IMR-90 (cell line): ENCODE measurements around the gene CNTN5. TPM values are rescaled to one million over a fixed set of nuclear protein-coding genes. Genes with fewer than 3 reads are reported as not detected.

ENCODE experiments used
- ATAC-seq: fragments of 200-7000 bp; cut with Tn5 transposase; 2 replicates; pipeline ENCODE4 v1.9.1; 2020; ENCODE audit warnings: low read depth, mild to moderate bottlenecking, moderate library complexity
- BruUV-seq: library from RNA; stranded (reverse); fragments of 400-500 nt; replicated peaks from 2 replicates; lab custom pipeline; 2021; lab: Mats Ljungman, UMichigan
- CTCF ChIA-PET: fragments of 300-600 bp; formaldehyde crosslinking; extraction: SDS; loops from one replicate; lab custom pipeline; 2021; ENCODE audit warnings: antibody characterized with exemption; lab: Yijun Ruan, JAX
- POLR2A ChIA-PET: fragments of 300-600 bp; sonication (Branson Sonifier 250); formaldehyde crosslinking; loops from one replicate; lab custom pipeline; 2022; ENCODE audit warnings: antibody characterized with exemption; ENCODE audit not compliant: unreplicated experiment; lab: Charles Lee
- DNase-seq: peaks from one replicate; pipeline ENCODE4 v3.0.0; 2013
- H2AFZ ChIP-seq: replicated peaks from 2 replicates; pipeline ENCODE3; 2013; ENCODE audit warnings: low read length, mild to moderate bottlenecking; ENCODE audit not compliant: poor library complexity
- H2AK5ac ChIP-seq: 2 replicates; pipeline ENCODE4 v1.6.1; 2013; ENCODE audit warnings: low read depth, low read length, inconsistent platforms
- H2AK9ac ChIP-seq: replicated peaks from 2 replicates; pipeline ENCODE3; 2013; ENCODE audit warnings: mild to moderate bottlenecking, low read depth, low read length, moderate library complexity; ENCODE audit not compliant: poor library complexity
- H2BK120ac ChIP-seq: 2 replicates; pipeline ENCODE4 v1.6.1; 2013; ENCODE audit warnings: low read depth, low read length, inconsistent platforms
- H2BK15ac ChIP-seq: 3 replicates; pipeline ENCODE4 v1.6.1; 2013; ENCODE audit warnings: low read depth, low read length, inconsistent platforms
- H2BK20ac ChIP-seq: 2 replicates; pipeline ENCODE4 v1.6.1; 2013; ENCODE audit warnings: low read depth, mild to moderate bottlenecking, inconsistent platforms, low read length, moderate library complexity
- H2BK5ac ChIP-seq: 2 replicates; pipeline ENCODE4 v1.6.1; 2013; ENCODE audit warnings: mild to moderate bottlenecking, low read depth, low read length, inconsistent platforms; ENCODE audit not compliant: poor library complexity, severe bottlenecking
- H3K14ac ChIP-seq: replicated peaks from 2 replicates; pipeline ENCODE4 v1.6.1; 2013; ENCODE audit warnings: low read depth, low read length, inconsistent platforms
- H3K18ac ChIP-seq: 2 replicates; pipeline ENCODE4 v1.6.1; 2013; ENCODE audit warnings: low read depth, low read length, control low read depth
- H3K23ac ChIP-seq: 2 replicates; pipeline ENCODE4 v1.6.1; 2013; ENCODE audit warnings: low read depth, low read length, inconsistent platforms
- H3K27ac ChIP-seq: 2 replicates; pipeline ENCODE4 v1.5.1; 2013; ENCODE audit warnings: mild to moderate bottlenecking, control low read depth, low read length; ENCODE audit not compliant: insufficient read depth
- H3K27me3 ChIP-seq: 2 replicates; pipeline ENCODE4 v1.6.1; 2013; ENCODE audit warnings: low read length; ENCODE audit not compliant: control insufficient read depth, insufficient read depth
- H3K36me3 ChIP-seq: 2 replicates; pipeline ENCODE4 v1.6.1; 2013; ENCODE audit warnings: low read length, mixed read lengths; ENCODE audit not compliant: control insufficient read depth, insufficient read depth
- H3K4ac ChIP-seq: 2 replicates; pipeline ENCODE4 v1.6.1; 2013; ENCODE audit warnings: low read depth, low read length, inconsistent platforms
- H3K4me1 ChIP-seq: 2 replicates; pipeline ENCODE4 v1.6.1; 2013; ENCODE audit warnings: low read length, mixed read lengths; ENCODE audit not compliant: control insufficient read depth, insufficient read depth
- H3K4me2 ChIP-seq: 2 replicates; pipeline ENCODE4 v1.6.1; 2013; ENCODE audit warnings: low read depth, mild to moderate bottlenecking, control low read depth, low read length, moderate library complexity
- H3K4me3 ChIP-seq: 2 replicates; pipeline ENCODE4 v1.5.1; 2013; ENCODE audit warnings: low read depth, mild to moderate bottlenecking, control low read depth, low read length, moderate library complexity; ENCODE audit not compliant: insufficient read depth
- H3K56ac ChIP-seq: 2 replicates; pipeline ENCODE4 v1.6.1; 2013; ENCODE audit warnings: low read length, inconsistent platforms; ENCODE audit not compliant: insufficient read depth; ENCODE audit errors: extremely low read depth
- H3K79me1 ChIP-seq, 2 experiments: 2 replicates each; pipeline ENCODE4 v1.6.1; 2013; ENCODE audit warnings: low read length in 2 of 2, inconsistent platforms in 1 of 2, low read depth in 1 of 2
- H3K9ac ChIP-seq: 2 replicates; pipeline ENCODE4 v1.6.1; 2013; ENCODE audit warnings: low read depth, low read length, control low read depth
- H3K9me1 ChIP-seq: 2 replicates; pipeline ENCODE4 v1.6.1; 2013; ENCODE audit warnings: low read length, inconsistent platforms; ENCODE audit not compliant: insufficient read depth
- H3K9me3 ChIP-seq: 2 replicates; pipeline ENCODE4 v1.6.1; 2013; ENCODE audit warnings: low read length; ENCODE audit not compliant: control insufficient read depth, insufficient read depth
- H4K20me1 ChIP-seq: 2 replicates; pipeline ENCODE4 v1.6.1; 2013; ENCODE audit warnings: low read length, inconsistent platforms; ENCODE audit not compliant: insufficient read depth
- H4K5ac ChIP-seq: 2 replicates; pipeline ENCODE4 v1.6.1; 2013; ENCODE audit warnings: mild to moderate bottlenecking, low read depth, low read length, control low read depth
- H4K8ac ChIP-seq, 2 experiments: 2 replicates each; pipeline ENCODE4 v1.6.1; 2013; ENCODE audit warnings: low read depth in 2 of 2, low read length in 2 of 2, control low read depth in 1 of 2, inconsistent platforms in 1 of 2
- H4K91ac ChIP-seq: 2 replicates; pipeline ENCODE4 v1.6.1; 2013; ENCODE audit warnings: low read depth, low read length, inconsistent platforms; ENCODE audit not compliant: insufficient read depth
- BHLHE40 ChIP-seq: fragments of 150-350 bp; IDR thresholded peaks from 2 replicates; pipeline ENCODE4 v1.6.1; 2016; ENCODE audit warnings: mild to moderate bottlenecking, low read depth, low read length
- CEBPB ChIP-seq: IDR thresholded peaks from 2 replicates; pipeline ENCODE4 v1.6.1; 2012; ENCODE audit warnings: low read depth, low read length, improper control_type of control experiment
- CHD1 ChIP-seq: IDR thresholded peaks from 2 replicates; pipeline ENCODE4 v1.6.1; 2012; ENCODE audit warnings: low read depth, low read length, improper control_type of control experiment
- FOS ChIP-seq: fragments of 150-350 bp; IDR thresholded peaks from 2 replicates; pipeline ENCODE4 v1.6.1; 2016; ENCODE audit warnings: low read depth, low read length
- MAFK ChIP-seq: IDR thresholded peaks from 2 replicates; pipeline ENCODE4 v1.6.1; 2012; ENCODE audit warnings: low read depth, low read length, improper control_type of control experiment
- MAZ ChIP-seq: IDR thresholded peaks from 2 replicates; pipeline ENCODE4 v1.6.1; 2012; ENCODE audit warnings: low read depth, mild to moderate bottlenecking, low read length, improper control_type of control experiment, moderate library complexity, borderline replicate concordance
- MXI1 ChIP-seq: IDR thresholded peaks from 2 replicates; pipeline ENCODE4 v1.6.1; 2012; ENCODE audit warnings: low read depth, mild to moderate bottlenecking, low read length, moderate library complexity, borderline replicate concordance
- NFE2L2 ChIP-seq: fragments of 150-350 bp; IDR thresholded peaks from 2 replicates; pipeline ENCODE4 v1.6.1; 2016; ENCODE audit warnings: low read depth, mild to moderate bottlenecking, low read length
- POLR2A ChIP-seq: IDR thresholded peaks from 2 replicates; pipeline ENCODE4 v1.6.1; 2012; ENCODE audit warnings: mild to moderate bottlenecking, low read depth, low read length
- RAD21 ChIP-seq: IDR thresholded peaks from 2 replicates; pipeline ENCODE4 v1.6.1; 2012; ENCODE audit warnings: low read length, improper control_type of control experiment
- RCOR1 ChIP-seq: IDR thresholded peaks from 2 replicates; pipeline ENCODE4 v1.6.1; 2012; ENCODE audit warnings: mild to moderate bottlenecking, low read length, improper control_type of control experiment; ENCODE audit not compliant: insufficient replicate concordance
- RFX5 ChIP-seq: IDR thresholded peaks from 2 replicates; pipeline ENCODE4 v1.8.0; 2012; ENCODE audit warnings: low read depth, mild to moderate bottlenecking, low read length, moderate library complexity
- SMC3 ChIP-seq: fragments of 150-350 bp; IDR thresholded peaks from 2 replicates; pipeline ENCODE4 v1.6.1; 2016; ENCODE audit warnings: low read depth, mild to moderate bottlenecking, antibody characterized with exemption, low read length, moderate library complexity
- USF2 ChIP-seq: fragments of 150-350 bp; IDR thresholded peaks from 2 replicates; pipeline ENCODE4 v1.6.1; 2017; ENCODE audit warnings: mild to moderate bottlenecking, antibody characterized with exemption, low read length, low read depth
- WGBS, 2 experiments: methylation state at CpG; one replicate each; pipeline versions ENCODE4 v1.1.5 to v1.1.7; 2013; ENCODE audit warnings: missing lambda C conversion rate in 2 of 2; ENCODE audit not compliant: insufficient read length in 1 of 2; ENCODE audit errors: extremely low coverage in 2 of 2; 5-methylcytosine and 5-hydroxymethylcytosine counted together
- dilution Hi-C: fragments of 300-500 bp; cut with HindIII; formaldehyde crosslinking; loops from one replicate; pipeline ENCODE4 v1.14.3; 2018; ENCODE audit warnings: low sequenced_read_pairs; ENCODE audit not compliant: unreplicated experiment
- in situ Hi-C: fragments of 300-500 bp; cut with MboI; formaldehyde crosslinking; loops from 3 replicates; pipeline ENCODE4 v1.14.3; 2019; ENCODE audit warnings: low sequenced_read_pairs, inconsistent platforms, mixed read lengths
- intact Hi-C: fragments of 100-400 bp; cut with micrococcal nuclease; formaldehyde crosslinking; loops from 2 replicates; pipeline ENCODE4 v1.10.0; 2022
- polyA plus RNA-seq, 3 experiments: library from polyadenylated mRNA; depleted of rRNA; stranded (reverse); fragments of >200 nt; gene quantifications; 2 replicates each; pipeline ENCODE4 v1.2.3, GENCODE V29; 2012; ENCODE audit warnings: low replicate concordance in 1 of 3
- total RNA-seq: library from RNA; depleted of rRNA; stranded (reverse); fragments of >200 nt; gene quantifications from 2 replicates; pipeline ENCODE4 v1.2.3, GENCODE V29; 2012
- TF ChIP-seq, protein P1 (sequence below): fragments of 150-350 bp; IDR thresholded peaks from 2 replicates; pipeline ENCODE4 v1.6.1; 2016; ENCODE audit warnings: low read depth, mild to moderate bottlenecking, low read length, moderate library complexity, borderline replicate concordance
- TF ChIP-seq, protein P2 (sequence below): conservative IDR thresholded peaks from 2 replicates; pipeline ENCODE4 v1.5.1; 2012; ENCODE audit warnings: mild to moderate bottlenecking, low read depth, low read length, improper control_type of control experiment

CNTN5 gene
- total and polyA plus RNA-seq, 2 of the 4 experiments (the other 2 are of a cell fraction) = not detected

GRCh38 chr11:99571094-99571493 lies 550.3 kb downstream of the CNTN5 start:
- dilution Hi-C loops = no loop called here

More at GRCh38 chr11:99571094-99571493, 550.3 kb downstream of the CNTN5 start:
- Histone ChIP-seq H3K4me3 (no peak overlapping the region), H3K9ac (no peak overlapping the region), H3K14ac (no peak overlapping the region), H4K8ac (no peak overlapping the region), H2BK15ac (no peak overlapping the region), H3K23ac (no peak overlapping the region), H4K91ac (no peak overlapping the region), H4K20me1 (no peaks in the 10 kb centered on the region), H3K56ac (no peak overlapping the region), H3K18ac (no peak overlapping the region), H3K9me1 (no peaks in the 10 kb centered on the region), H3K79me1 (no peaks in the 10 kb centered on the region), H2AFZ (no peak overlapping the region), H3K27me3 (no peaks in the 10 kb centered on the region), H3K4ac (no peak overlapping the region), H3K4me1 (no peaks in the 10 kb centered on the region), H2BK120ac (no peak overlapping the region), H4K5ac (no peak overlapping the region), H3K9me3 (no peaks in the 10 kb centered on the region), H2AK9ac (no peak overlapping the region), H2BK20ac (no peak overlapping the region), H3K4me2 (no peak overlapping the region), H3K36me3 (no peaks in the 10 kb centered on the region), H3K27ac (no peak overlapping the region), H2AK5ac (no peak overlapping the region), H2BK5ac (no peak overlapping the region)
- intact Hi-C loops (no loop called here), in situ Hi-C loops (no loop called here)
- no CpG with 5 or more reads among the region's 2 CpGs for WGBS, 2 experiments
- BruUV-seq = no TSS peak
- no peak for ATAC-seq
- ChIA-PET CTCF (interaction anchor here (1.0 kb wide), 1 partner anchor 49 kb away, joined by 3 read pairs; no protein-coding TSS in a partner anchor), POLR2A (no interaction called here)
- TF ChIP-seq, protein P1, sequence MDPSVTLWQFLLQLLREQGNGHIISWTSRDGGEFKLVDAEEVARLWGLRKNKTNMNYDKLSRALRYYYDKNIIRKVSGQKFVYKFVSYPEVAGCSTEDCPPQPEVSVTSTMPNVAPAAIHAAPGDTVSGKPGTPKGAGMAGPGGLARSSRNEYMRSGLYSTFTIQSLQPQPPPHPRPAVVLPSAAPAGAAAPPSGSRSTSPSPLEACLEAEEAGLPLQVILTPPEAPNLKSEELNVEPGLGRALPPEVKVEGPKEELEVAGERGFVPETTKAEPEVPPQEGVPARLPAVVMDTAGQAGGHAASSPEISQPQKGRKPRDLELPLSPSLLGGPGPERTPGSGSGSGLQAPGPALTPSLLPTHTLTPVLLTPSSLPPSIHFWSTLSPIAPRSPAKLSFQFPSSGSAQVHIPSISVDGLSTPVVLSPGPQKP = no peak
- TF ChIP-seq POLR2A = no peak
- no peak for TF ChIP-seq CEBPB
- TF ChIP-seq FOS = no peak
- TF ChIP-seq, protein P2, sequence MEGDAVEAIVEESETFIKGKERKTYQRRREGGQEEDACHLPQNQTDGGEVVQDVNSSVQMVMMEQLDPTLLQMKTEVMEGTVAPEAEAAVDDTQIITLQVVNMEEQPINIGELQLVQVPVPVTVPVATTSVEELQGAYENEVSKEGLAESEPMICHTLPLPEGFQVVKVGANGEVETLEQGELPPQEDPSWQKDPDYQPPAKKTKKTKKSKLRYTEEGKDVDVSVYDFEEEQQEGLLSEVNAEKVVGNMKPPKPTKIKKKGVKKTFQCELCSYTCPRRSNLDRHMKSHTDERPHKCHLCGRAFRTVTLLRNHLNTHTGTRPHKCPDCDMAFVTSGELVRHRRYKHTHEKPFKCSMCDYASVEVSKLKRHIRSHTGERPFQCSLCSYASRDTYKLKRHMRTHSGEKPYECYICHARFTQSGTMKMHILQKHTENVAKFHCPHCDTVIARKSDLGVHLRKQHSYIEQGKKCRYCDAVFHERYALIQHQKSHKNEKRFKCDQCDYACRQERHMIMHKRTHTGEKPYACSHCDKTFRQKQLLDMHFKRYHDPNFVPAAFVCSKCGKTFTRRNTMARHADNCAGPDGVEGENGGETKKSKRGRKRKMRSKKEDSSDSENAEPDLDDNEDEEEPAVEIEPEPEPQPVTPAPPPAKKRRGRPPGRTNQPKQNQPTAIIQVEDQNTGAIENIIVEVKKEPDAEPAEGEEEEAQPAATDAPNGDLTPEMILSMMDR = no peak
- no peak for TF ChIP-seq MAFK
- TF ChIP-seq RAD21 = no peak
- no peak for TF ChIP-seq RFX5
- no peak for TF ChIP-seq USF2
- no peak for TF ChIP-seq BHLHE40
- no peak for TF ChIP-seq CHD1
- TF ChIP-seq SMC3 = no peak
- TF ChIP-seq MXI1 = no peak
- TF ChIP-seq MAZ = no peak
- no peak for TF ChIP-seq RCOR1
- no peak for TF ChIP-seq NFE2L2
- DNase-seq = no peak
